GM20000 (cell line): Measurements from ENCODE around the gene POU6F2.

Source experiments
- DNase-seq: peaks from one replicate; pipeline ENCODE4 v3.0.0; 2012; ENCODE audit warnings: low spot score
- CTCF ChIP-seq: IDR thresholded peaks from 2 replicates; pipeline ENCODE4 v1.5.1; 2012; ENCODE audit warnings: mild to moderate bottlenecking, control low read depth; ENCODE audit errors: extremely low read depth, missing control alignments

The POU6F2 gene

GRCh38 chr7:39084349-39084748 lies 106.6 kb downstream of the POU6F2 start:
- no peak for TF ChIP-seq CTCF
- DNase-seq, result no peak

GRCh38 chr7:39085189-39085588 lies 107.5 kb downstream of the POU6F2 start:
- no peak for DNase-seq

GRCh38 chr7:39085590-39086049 lies 107.9 kb downstream of the POU6F2 start:
- no peak for TF ChIP-seq CTCF
- DNase-seq, result no peak

More at GRCh38 chr7:39085189-39085588, 107.5 kb downstream of the POU6F2 start:
- TF ChIP-seq CTCF, result no peak

- no peak for DNase-seq
- TF ChIP-seq CTCF, result no peak
These were observed 109.1 kb downstream of the POU6F2 start for GRCh38 chr7:39086638-39087360.

GRCh38 chr7:39088730-39089593 lies 111.3 kb downstream of the POU6F2 start:
- no peak for TF ChIP-seq CTCF
- DNase-seq, result no peak

- no peak for TF ChIP-seq CTCF
- DNase-seq, result no peak
These were observed 113.4 kb downstream of the POU6F2 start for GRCh38 chr7:39091145-39091544.

- no peak for DNase-seq
- no peak for TF ChIP-seq CTCF
These were observed 114.1 kb downstream of the POU6F2 start for GRCh38 chr7:39091774-39092173.
